Activated T-cell treated with anti-CD3 and anti-CD28 coated beads for 24 hours (primary cell): ENCODE results near the gene LRRC27.

ENCODE experiments used
- DNase-seq: peaks from one replicate; pipeline ENCODE4 v3.0.0-alpha.2; 2020; ENCODE audit warnings: low read depth

The LRRC27 gene

GRCh38 chr10:132427006-132427771 is 95.2 kb downstream of the LRRC27 start:
- DNase-seq = no peak

GRCh38 chr10:132427939-132428367 is 96.0 kb downstream of the LRRC27 start:
- DNase-seq = no peak

DNA sequence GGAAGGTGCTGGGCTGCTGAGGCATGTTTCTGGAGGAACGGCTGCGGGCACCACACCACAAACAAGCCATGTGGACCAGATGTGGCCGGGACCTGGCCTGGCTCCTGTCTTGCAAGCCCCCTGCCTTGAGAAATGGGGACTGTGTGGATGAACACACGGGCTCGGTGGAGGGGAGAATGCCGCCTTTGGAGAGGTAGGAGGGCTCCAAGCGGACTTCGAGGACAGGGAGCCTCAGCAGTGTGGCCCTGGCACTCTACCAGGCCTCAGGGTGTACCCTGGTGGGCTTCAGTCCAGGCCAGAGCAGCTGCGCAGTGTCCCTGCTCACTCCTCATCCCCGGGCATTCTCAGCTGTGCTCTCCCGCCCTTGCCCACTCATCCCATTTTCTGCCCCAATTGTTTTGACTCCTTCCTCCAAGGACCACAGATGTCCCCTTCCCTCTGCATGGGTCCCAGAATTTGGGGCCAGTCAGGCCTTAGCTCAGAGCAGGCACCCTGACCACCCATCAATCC is 96.5 kb downstream of the LRRC27 start:
- DNase-seq = no peak
